HG02970 (cell line): ENCODE data around the gene GRM3.
A peak's percentile ranks its signal among the peaks of the same experiment; 100 is the strongest.

ENCODE experiments used
- ATAC-seq: cut with Tn5 transposase; IDR thresholded peaks from one replicate; pipeline ENCODE4 v1.9.1; 2021; ENCODE audit warnings: mild to moderate bottlenecking, moderate library complexity, moderate number of reproducible peaks; ENCODE audit not compliant: unreplicated experiment, low FRiP score

Gene GRM3

DNA sequence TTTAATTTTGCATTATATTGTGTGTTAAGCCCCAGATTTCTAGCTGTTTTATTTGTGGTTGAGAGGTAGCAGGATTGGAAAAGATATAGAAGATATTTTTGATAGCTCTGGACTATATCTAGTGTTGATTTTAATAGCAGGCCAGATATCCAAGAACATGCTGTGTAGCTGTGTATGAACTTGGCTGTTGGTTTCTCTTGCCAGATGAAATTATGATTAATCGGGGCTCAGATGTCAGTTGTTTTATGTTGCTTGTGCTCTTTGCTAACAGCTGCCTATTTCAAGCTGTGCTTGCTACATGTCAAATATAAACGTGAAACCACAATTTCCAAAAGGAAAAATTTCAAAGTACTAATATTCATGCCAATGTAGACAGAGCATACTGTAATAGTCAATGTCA is 141.1 kb downstream of the GRM3 start:
- no peak for ATAC-seq

DNA sequence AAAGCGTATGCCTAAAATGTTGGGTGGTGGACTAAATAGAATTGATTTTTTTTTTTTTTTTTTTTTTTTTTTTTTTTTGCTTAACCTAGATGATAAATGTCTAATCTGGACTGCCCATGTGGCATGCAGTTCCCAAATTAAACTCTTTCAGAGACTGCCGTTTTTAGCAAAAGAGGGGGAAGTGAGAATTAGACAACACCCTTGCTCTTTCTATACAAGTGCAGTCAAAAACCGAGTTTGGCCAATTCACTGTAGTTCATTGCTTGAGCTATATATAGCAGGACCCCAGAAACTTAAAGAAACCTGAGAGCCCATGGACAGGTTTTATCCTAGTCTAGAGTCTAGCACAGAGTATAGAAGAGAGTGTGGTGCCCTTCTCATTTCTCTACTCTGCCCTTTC is 141.9 kb downstream of the GRM3 start:
- ATAC-seq, result peak; percentile 54

DNA sequence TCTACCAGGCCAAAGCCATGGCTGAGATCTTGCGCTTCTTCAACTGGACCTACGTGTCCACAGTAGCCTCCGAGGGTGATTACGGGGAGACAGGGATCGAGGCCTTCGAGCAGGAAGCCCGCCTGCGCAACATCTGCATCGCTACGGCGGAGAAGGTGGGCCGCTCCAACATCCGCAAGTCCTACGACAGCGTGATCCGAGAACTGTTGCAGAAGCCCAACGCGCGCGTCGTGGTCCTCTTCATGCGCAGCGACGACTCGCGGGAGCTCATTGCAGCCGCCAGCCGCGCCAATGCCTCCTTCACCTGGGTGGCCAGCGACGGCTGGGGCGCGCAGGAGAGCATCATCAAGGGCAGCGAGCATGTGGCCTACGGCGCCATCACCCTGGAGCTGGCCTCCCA is 142.7 kb downstream of the GRM3 start:
- ATAC-seq, result no peak

DNA sequence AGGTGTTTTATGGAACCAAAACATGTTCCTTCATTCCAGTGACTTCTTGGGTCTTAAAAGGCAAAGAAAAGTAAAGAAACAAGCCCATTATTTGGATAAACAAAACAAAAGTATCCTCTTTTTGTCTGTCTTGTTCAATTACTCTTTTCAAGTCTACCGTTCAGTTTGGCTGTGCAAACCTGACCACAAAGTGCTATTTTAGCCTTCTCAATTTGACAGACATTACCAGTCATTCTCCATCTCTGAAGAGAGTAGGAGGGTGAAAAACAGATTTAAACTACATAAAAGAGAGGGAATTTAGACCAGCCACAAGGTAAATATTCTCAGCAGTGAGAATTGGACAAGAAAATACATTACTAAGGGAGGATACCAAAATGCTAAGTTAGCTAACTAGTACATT is 145.2 kb downstream of the GRM3 start:
- ATAC-seq, result no peak

DNA sequence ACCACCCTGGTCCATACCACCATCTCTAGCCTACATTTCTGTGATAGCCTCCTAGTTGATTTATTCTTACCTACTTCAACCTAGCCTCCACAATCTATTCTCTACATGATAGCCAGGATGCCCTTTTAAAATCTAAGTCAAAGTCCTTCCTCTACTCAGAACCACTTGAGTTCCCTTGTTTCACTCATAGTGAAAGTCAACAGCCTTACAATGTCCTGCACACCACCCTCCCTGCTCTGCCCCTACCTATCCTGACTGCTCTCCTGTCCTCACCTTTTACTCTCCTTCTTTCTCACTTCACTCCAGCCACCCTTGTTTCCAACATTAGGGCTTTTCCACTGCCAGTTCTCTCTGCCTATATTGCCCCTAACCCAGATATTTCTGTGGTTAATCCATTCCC is 146.7 kb downstream of the GRM3 start:
- ATAC-seq, result no peak

DNA sequence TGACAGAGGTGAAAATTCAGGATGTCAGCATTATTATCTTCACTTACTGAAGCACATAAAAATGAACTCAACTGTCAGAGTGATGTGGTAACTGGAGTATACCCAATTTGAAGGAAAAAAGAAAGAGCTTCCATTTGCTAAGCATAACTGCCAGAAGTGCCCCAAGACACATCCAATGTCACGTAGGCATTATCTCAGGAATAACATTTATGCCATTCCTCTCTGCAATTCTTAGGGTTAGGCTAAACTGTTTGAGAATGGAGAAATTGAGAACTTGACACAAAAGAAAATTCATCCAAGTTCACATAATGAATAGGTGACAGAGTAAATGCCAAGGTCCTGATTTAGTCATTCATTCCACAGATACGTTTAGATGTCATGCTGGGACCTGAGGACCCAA is 148.6 kb downstream of the GRM3 start:
- no peak for ATAC-seq

DNA sequence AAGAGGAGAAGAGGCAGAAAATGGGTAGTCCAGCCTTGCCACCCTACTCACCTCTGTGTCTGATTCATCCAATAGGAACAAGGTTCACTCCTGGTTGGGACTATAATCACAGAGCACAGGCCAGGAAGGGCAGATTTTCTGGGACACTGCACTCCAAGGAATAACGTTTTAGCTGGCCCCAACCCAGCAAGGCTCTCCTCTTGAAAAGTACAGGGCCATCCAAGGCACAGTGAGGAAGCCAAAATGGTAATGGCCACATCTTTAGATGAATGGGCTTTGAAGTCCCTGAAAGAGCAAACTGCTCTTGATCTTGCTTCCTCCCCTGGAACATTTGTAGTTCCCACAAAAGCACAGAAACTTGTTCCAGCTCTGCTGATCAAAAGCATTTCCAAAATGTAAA is 149.4 kb downstream of the GRM3 start:
- ATAC-seq, result no peak

DNA sequence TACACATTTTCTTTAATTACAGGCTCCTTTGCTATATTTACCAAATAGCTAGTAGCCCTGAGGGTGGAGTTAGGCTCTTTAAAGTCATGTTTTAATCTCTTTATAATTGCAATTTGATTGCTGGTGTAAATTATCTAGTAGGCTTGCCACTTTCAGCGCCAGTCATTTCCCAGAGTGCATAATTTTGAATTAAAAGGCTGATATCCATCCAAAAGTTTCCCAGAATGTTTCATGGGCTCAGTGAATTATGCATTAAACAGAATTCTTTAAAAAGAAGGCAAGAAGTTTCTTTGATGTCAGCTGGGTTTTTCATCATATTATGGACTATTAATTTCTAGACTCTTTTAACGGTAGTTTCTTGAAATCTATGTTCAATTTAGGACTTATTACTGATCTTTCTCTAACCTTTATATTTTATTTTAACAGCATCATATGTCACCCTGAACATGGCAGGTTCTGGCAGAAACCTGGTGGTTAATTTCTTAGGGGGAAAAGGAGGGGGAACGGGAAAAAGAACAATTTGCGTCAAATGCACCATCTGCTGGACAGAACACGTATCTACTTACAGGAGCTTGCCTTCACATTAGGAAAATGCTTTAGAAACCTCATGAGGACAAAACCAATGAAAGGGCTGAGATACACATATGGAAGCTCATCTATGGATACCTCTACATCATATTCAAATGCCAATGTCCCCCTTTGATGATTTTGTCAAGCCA is 171.1 kb downstream of the GRM3 start:
- ATAC-seq, result no peak

DNA sequence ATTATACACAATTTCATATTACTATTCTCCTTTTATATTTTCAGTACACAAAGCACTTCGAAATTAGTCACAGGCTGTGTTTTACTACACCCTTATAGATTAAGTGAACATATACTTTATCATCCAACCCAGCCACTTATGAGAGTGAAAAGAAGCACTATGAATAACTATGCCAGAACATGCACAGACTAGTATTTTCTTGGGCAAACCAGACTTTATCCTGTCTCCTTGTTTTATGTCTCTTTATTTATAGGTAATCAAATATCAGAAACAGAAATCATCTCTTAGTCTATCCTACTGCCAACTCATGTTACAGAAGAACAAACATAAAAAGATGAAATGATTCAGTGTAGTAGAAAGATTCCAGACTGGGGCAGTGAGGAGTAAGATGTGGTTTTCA is 171.8 kb downstream of the GRM3 start:
- ATAC-seq, result no peak

DNA sequence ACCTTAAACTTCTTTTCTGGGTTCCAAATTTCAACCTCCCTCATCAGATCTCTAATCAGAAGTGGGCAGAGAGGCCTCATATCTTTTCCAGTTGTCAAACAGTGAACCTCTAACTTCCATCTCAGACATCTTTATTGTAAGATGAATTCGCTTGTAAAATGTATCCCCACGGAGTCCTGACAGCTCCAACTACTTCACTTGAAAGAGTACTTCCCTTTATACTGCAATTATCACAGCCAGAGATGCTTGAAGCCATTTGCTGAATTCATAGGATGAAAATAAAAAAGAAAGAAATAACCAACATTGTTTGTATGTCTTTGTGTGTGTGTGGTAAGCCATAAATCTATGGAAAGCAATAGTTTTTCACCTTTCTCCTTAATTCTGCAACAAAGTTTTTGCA is 175.2 kb downstream of the GRM3 start:
- ATAC-seq, result no peak

DNA sequence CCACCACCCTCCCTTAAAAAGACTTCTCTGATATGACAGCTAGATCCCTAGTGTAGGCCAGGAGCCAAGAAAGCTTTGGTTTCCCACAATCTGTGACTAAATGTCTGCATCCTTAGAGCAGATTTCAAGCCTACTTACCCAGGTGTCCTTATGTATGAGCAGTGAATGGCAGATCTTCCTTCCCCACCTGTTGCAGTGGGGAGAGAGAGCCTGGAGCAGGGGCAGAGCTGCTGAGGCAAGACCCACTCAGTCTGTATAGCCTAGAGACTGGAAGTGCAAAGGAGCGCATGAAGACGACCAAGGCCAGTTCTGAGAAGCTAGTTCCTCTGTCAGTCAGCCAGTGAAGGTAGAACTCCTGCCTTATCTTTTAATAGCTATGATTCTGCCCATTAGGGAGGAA is 180.1 kb downstream of the GRM3 start:
- ATAC-seq, result no peak

DNA sequence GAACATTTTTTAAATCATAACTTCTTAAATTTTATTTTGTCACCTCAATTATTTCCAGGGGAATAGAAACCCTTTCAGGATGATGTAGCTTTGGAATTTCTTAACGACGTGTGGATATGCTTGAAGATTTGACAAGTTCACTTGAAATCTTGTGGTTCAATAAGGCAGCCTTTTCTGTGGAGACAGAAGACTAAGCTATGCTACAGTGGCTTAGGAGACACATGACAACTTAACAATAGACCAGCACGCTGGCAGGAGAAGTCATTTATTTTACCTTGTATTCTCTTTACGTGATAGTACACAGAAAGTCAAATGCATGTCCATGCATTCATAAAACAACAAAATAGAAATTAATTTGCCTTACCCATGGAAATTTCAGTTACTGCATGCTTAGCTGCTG is 181.6 kb downstream of the GRM3 start:
- ATAC-seq, result no peak

DNA sequence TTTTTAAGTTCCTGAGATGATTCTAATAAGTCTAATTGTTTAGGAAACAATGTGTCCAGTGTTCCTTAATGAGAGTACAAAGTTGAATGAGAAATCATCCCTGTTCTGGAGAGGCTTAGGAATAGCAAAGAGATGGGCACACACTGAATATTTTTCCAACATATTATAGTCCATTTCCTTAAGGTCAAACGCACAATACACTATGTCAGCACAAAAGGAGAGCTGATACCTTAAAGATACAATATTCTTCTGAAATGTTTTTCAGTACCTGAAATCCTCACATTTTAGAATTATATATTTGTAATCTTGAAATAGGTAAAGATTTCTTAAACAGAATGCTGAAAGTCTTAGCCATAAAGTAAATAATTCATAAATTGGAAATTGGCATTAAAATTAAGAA is 183.2 kb downstream of the GRM3 start:
- no peak for ATAC-seq

DNA sequence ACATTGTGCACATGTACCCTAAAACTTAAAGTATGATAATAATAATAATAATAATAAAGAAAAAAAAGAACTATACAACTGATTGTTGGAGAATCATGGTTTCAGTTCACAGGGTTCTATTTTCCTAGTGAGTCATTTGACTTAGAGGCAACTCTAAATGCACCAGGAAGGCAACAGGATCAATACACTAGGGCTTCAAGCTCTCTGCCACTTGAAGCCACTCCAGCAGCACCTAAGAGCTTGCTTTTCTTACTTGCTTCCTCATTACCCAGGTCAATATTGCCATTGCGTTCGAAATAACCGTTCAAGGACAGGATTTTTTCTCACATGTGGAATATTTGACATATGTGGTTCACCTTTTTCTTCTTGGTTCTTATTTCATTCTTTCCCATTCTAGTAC is 189.7 kb downstream of the GRM3 start:
- no peak for ATAC-seq

DNA sequence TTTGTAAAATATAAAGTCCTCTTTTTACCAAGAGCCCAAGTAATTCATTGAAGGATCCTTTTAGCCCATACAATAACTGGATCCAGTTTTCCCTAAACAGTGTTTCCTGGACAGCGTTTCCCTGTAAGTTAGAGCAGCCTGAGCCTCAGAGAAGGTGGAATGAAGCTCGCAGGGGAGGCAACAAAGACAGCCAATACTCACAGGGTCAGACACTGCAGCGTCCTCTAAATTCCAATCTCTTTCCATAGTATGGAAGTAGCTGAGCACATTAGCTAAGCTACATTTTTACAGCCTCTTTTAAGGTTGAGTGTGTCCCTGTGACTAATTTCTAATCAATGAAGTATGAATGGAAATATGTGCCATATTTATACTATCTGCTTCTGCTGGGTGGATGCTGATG is 193.5 kb downstream of the GRM3 start:
- no peak for ATAC-seq

DNA sequence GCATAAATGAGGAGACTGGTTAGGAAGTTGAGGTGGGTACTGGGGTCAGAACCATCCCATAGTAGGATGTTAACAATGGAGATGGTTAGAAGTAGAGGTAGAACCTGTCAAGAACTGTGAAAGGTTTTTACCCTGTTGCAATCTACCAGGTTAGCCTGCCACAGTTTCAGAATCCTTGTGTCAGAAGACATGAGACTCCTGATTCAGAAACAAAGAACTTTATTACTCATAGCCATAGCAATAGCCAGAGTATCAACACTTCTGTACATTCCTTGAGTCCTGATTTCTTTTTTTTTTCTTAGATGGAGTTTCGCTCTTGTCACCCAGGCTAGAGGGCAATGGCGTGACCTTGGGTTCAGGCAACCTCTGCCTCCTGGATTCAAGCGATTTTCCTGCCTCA is 200.9 kb downstream of the GRM3 start:
- ATAC-seq, result no peak

DNA sequence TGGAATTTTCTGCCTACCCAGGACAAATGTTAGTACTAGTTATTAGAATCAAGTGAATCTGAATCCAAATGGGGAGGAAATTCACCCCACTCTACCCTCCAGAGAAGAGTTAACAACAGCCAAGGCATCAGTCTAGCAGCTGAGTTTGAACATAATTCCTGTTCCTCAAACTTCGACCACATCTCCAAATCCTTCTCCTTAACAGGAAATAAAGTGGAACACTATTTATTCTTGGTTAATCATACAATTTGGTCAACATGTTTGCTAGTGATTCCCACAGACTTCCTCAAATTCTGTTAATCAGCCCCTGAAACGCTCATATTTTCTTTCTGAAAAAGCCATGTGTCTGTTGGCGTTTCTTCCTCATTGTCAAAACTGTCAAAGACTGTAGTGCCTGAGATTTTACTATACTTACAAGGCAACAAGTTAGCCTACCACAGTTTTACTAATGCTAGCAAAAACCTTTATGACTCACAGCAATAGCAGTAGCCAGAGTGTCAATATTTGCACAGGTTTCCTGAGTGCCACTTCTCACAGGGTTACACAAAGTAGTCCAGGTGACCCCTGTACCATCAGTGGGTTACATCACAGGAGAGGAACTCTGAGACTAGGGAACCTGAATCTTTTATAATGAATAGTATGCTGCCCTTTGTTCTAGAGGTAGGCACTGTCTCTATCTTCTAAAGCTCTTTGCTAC is 202.9 kb downstream of the GRM3 start:
- no peak for ATAC-seq

DNA sequence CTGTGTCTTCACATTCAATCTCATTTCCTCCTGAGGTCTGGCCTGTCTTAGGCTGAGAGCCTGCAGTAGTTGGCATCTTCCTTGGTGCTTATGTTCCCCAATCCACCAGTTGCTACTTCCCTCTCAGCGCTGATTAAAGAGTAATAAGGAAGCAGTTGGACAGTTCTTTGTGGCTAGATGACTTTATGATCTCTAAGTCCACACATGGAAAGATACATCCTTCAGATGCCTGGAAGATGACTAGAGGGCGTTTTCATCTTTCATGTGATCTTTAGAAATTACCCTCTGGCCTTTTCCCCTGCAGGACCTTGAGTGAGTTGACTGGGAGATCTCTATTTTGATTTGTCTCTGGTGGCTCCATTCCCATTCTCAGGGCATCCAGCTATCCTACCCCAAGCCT is 204.5 kb downstream of the GRM3 start:
- ATAC-seq, result no peak

DNA sequence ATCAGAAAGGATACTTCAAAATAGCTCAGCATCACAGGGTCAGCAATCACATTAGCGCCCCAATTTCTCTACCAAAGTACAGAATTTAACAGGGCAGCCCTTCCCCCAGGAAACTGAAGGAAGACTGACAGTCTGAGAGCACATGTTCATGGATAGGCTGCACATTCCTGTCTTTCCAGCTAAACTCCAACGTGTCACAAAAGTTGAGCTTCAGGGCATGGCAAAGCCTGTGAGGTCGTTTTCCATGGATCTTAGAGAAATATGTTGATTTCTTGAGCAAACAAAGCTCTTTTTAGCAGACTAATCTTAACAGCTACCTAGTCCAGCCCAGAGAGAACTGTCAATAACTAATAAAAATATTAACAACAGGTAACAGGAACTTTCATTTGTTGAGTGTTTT is 207.9 kb downstream of the GRM3 start:
- no peak for ATAC-seq

DNA sequence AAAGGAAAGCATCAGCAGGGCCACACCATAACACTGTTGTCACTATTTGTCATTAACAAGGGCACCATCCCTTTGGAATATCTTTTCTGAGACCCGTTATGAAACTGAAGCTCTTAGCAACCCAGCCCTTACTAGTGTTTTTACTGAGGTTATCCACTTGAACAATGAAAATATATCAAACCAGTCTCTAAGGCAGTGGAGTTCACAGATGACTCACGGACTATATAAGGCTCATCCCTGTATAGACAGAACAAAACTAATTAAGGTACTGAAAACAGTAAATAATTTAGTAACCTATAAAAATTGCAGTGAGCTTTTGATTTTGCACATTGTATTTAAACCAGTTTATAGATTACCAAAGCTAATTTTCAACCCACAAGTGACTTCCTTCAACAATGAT is 219.7 kb downstream of the GRM3 start:
- ATAC-seq, result peak; percentile 78

DNA sequence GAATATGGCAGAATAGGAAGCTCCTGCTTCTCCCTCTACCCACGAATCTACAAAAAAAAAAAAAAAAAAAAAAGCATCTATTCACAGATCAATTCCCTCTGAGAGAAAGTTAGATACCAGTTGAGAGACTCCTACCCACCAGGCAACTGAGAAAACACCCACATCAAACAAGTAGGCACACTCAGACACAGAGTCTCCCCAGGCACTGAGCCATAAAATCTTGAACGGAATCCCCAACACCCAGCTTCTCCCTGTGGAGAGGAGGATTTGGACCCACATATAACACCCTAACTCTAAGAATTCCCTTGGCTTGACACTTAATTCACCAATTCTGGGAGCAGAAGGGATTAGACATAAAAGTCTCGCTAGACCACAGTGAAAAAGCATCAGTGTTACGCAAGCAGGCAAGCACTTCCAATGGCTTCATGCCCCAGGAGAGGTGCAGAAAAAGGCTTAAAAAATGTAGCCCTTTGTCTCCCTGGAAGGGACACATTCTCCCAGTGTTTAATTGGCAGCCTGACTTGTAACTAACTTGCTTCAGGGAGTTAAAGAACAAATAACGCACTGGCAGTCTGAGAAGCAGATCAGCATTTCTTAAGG is 223.6 kb downstream of the GRM3 start:
- no peak for ATAC-seq

DNA sequence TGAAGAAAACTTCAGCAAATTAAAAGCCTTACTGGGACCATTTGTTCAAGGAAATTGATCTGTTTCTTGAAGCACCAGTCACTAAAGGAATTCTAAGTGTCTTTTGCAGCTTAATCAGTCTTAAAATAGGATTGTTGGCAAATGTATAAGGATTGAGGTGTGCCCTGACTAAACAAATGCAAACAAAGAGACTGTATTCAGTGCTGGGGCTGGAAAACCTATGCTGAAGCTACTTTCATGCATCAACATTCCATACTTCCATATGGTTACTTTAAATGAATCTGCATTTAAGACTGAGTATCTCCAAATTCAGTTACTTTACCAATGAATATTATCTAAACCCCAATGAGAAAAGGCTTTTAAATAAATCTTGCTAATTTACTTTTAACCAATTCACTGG is 232.4 kb downstream of the GRM3 start:
- no peak for ATAC-seq
